ENCODE measurements around the gene CRYM.

Gene CRYM

DNA sequence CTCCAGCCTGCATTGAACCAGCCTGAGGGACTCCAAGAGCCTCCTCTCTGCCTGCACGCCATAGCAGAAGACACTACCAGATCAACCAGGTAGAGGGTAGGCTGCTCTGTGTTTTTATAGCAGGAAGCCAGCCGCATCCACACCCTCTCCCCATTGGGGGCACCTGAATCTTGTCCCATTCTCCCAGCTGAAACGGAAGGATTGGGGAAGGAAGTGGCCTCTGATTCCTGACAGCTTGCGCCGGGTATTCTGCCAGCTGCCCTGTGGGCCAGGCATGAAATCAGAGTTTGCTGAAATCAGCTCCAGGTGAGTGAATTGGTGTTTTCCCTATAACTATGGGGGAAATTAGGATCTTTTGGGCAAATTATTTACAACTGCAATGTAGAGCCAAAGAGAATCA is 66.6 kb downstream of the CRYM start, which contains the start of gene ZP2:
Gene ZP2 (minus strand): TSS at position 89 of the 400 bp plus-strand sequence. CDS start 27 bp downstream, at position 62.
- Histone ChIP-seq H3K9me3 (ENCODE audit: control insufficient read depth, low read length) (no peaks in the 10 kb centered on the region), H3K4me1 (ENCODE audit: control insufficient read depth, insufficient read depth, low read length, poor library complexity, severe bottlenecking) (no peaks in the 10 kb centered on the region), H3K27me3 (replicated peaks; ENCODE audit: control insufficient read depth, insufficient read depth, low read length, poor library complexity, severe bottlenecking) (no peaks in the 10 kb centered on the region), H3K4me3 (ENCODE audit: insufficient read depth, low read depth, low read length, poor library complexity, severe bottlenecking) (no peak within 1 kb of the TSS), H3K36me3 (ENCODE audit: control insufficient read depth, insufficient read depth, low read length) (no peaks in the 10 kb centered on the region), H3K27ac (ENCODE audit: insufficient read depth, low read length, poor library complexity, severe bottlenecking) (no peak within 1 kb of the TSS)
- DNase-seq, result no peak

Measured in effector memory CD4-positive, alpha-beta T cell (primary cell).